HepG2 (cell line): Measurements from ENCODE around the gene PRRC2A. TPM values are rescaled to one million over a fixed set of nuclear protein-coding genes. Genes with fewer than 3 reads are reported as not detected.

Source experiments
- AHDC1 ChIP-seq: sonication (generic); formaldehyde crosslinking; IDR thresholded peaks from 2 replicates; pipeline ENCODE4 v1.5.1; 2020; ENCODE audit warnings: mild to moderate bottlenecking, missing genetic modification reagents, borderline replicate concordance
- ASH2L ChIP-seq: fragments of 300-600, 200-600 bp; sonication (generic); IDR thresholded peaks from 2 replicates; pipeline ENCODE4 v1.7.0; 2017; ENCODE audit warnings: low read depth, mild to moderate bottlenecking, moderate library complexity, mixed read lengths, low read length; ENCODE audit not compliant: insufficient read length
- KAT7 ChIP-seq: IDR thresholded peaks from 2 replicates; pipeline ENCODE4 v1.6.1; 2018; ENCODE audit warnings: borderline replicate concordance, missing compliant biosample characterization
- MEIS1 ChIP-seq: sonication (generic); formaldehyde crosslinking; IDR thresholded peaks from 2 replicates; pipeline ENCODE4 v1.9.0; 2021; ENCODE audit warnings: mild to moderate bottlenecking, missing genetic modification reagents, moderate library complexity, borderline replicate concordance
- PRDM10 ChIP-seq: sonication (generic); formaldehyde crosslinking; IDR thresholded peaks from 2 replicates; pipeline ENCODE4 v1.4.0; 2020; ENCODE audit warnings: low read depth, missing genetic modification reagents
- RXRB ChIP-seq: IDR thresholded peaks from 2 replicates; pipeline ENCODE4 v1.6.1; 2016; ENCODE audit warnings: borderline replicate concordance, missing genetic modification reagents, missing compliant biosample characterization
- ZC3H4 ChIP-seq: sonication (generic); formaldehyde crosslinking; IDR thresholded peaks from 2 replicates; pipeline ENCODE4 v1.4.0; 2020; ENCODE audit warnings: missing genetic modification reagents, borderline replicate concordance
- ZFX ChIP-seq: sonication (generic); formaldehyde crosslinking; IDR thresholded peaks from 2 replicates; pipeline ENCODE4 v1.4.0; 2020; ENCODE audit warnings: mild to moderate bottlenecking, low read depth, missing genetic modification reagents, moderate library complexity
- ZNF230 ChIP-seq: sonication (generic); formaldehyde crosslinking; IDR thresholded peaks from 2 replicates; pipeline ENCODE4 v1.4.0; 2020; ENCODE audit warnings: mild to moderate bottlenecking, missing genetic modification reagents
- ZNF362 ChIP-seq: sonication (generic); formaldehyde crosslinking; IDR thresholded peaks from 2 replicates; pipeline ENCODE4 v1.4.0; 2020; ENCODE audit warnings: missing genetic modification reagents, mild to moderate bottlenecking, borderline replicate concordance
- ZNF605 ChIP-seq: sonication (generic); formaldehyde crosslinking; IDR thresholded peaks from 2 replicates; pipeline ENCODE4 v1.8.0; 2022; ENCODE audit warnings: mild to moderate bottlenecking, missing genetic modification reagents
- ZNF710 ChIP-seq: sonication (generic); formaldehyde crosslinking; IDR thresholded peaks from 2 replicates; pipeline ENCODE4 v1.5.0; 2020; ENCODE audit warnings: mild to moderate bottlenecking, missing genetic modification reagents, borderline replicate concordance
- ZNF768 ChIP-seq: sonication (generic); formaldehyde crosslinking; IDR thresholded peaks from 2 replicates; pipeline ENCODE4 v1.4.0; 2020; ENCODE audit warnings: missing genetic modification reagents
- polyA plus RNA-seq, 8 experiments: library from polyadenylated mRNA; depleted of rRNA in 3 of 8; stranded (reverse) in 7 of 8; unstranded in 1 of 8; fragments of >200 nt; fragmentation: Illumina TruSeq in 4 of 8; extraction: Trizol in 4 of 8; gene quantifications; 2 replicates each; pipeline versions ENCODE4 v1.2.1 to v1.2.3, GENCODE V29; 2011 to 2016; ENCODE audit warnings: low read depth in 4 of 8, missing spikeins in 1 of 8, mixed read lengths in 1 of 8; ENCODE audit not compliant: insufficient read depth in 1 of 8
- total RNA-seq, 5 experiments: library from RNA; depleted of rRNA; stranded (reverse); fragments of >200 nt; fragmentation: Illumina TruSeq; extraction: Trizol; gene quantifications; 2 replicates each; pipeline ENCODE4 v1.2.3, GENCODE V29; 2016; ENCODE audit warnings: low read depth in 1 of 5

PRRC2A gene
- total and polyA plus RNA-seq, 2 of the 13 experiments (the other 11 are each of a cell fraction or from before 2014, with no cell fraction given) = 38.9 to 47.4 TPM

- TF ChIP-seq ZNF362 (CRISPR knock-in tag) = no peak; the same call in 1 of the 2 replicates
- peak; percentile 77; the same call in 1 of the 2 replicates for TF ChIP-seq ZNF230 (CRISPR knock-in tag)
- TF ChIP-seq PRDM10 (CRISPR knock-in tag) = no peak
- TF ChIP-seq ZFX (CRISPR knock-in tag) = peak; percentile 97
- peak; percentile 27; the same call in 1 of the 2 replicates for TF ChIP-seq KAT7
- TF ChIP-seq ZNF710 (CRISPR knock-in tag) = peak; percentile 81
- TF ChIP-seq MEIS1 (CRISPR knock-in tag) = peak; percentile 73; the same call in 1 of the 2 replicates
- peak; percentile 31; the same call in 1 of the 2 replicates for TF ChIP-seq ZNF768 (CRISPR knock-in tag)
- TF ChIP-seq ZC3H4 = no peak; the same call in 1 of the 2 replicates
- no peak; the same call in 1 of the 2 replicates for TF ChIP-seq ZNF605 (CRISPR knock-in tag)
- no peak for TF ChIP-seq RXRB (CRISPR knock-in tag)
- peak; percentile 87 for TF ChIP-seq ASH2L
- TF ChIP-seq AHDC1 = 0 out of 2 replicates have a peak, but pooled peaks have one; percentile 14
Observed at GRCh38 chr6:31665501-31666336, 45.2 kb downstream of the PRRC2A start, which contains the start of gene CSNK2B (continued).
